Measurements from ENCODE around the gene PROC. TPM values are rescaled to one million over a fixed set of nuclear protein-coding genes. Genes with fewer than 3 reads are reported as not detected.

The PROC gene
- total RNA-seq, 1 experiment from 2014 or later = 1.1 TPM

DNA sequence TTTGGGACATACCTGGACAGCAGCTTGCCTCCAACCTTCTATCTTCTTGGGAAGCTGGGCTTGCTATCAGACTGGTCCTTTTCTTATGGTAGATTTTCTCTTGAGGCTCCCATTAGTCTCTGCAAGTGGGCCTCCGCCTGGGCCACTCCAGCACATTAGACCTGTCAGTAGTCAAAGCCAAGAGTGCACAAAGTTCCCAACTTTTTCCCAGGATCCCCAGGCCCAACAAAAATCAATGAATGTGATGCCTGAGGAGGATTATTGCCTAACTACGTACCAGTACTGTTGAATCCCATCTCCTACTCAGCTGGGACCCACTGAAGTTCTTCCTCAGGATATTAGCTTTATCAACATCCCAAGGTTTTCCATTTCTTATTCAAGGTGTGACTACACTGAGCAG is 51.7 kb downstream of the PROC start:
- DNase-seq (ENCODE audit: low read depth, low spot score) (no peak), ATAC-seq (no peak)
- no peaks in the 10 kb centered on the region for H3K9me3 ChIP-seq (ENCODE audit: control insufficient read depth, insufficient read depth, low read depth, low read length)
- POLR2A ChIA-PET = no interaction called here
- in situ Hi-C loops (cut with HindIII; ENCODE audit: low pct_unique_long_range_greater_than_20kb, low sequenced_read_pairs) = loop anchor here (10.0 kb wide), 1 partner anchor 55 kb away; the partner anchor contains the start of gene PROC
- TF ChIP-seq POLR2AphosphoS5 (IDR thresholded peaks at IDR 0.05; ENCODE audit: low read depth, low read length) (no peak), REST (IDR thresholded peaks at IDR 0.05; ENCODE audit: insufficient read depth in 1 of 2, low read depth in 2 of 2, low read length in 1 of 2) (no peak), TCF7L2 (IDR thresholded peaks at IDR 0.05; ENCODE audit: low read depth, low read length) (no peak), SIN3A (IDR thresholded peaks at IDR 0.05; ENCODE audit: borderline replicate concordance, insufficient read depth, low read depth, low read length) (no peak)
- TF ChIP-seq, protein P1, sequence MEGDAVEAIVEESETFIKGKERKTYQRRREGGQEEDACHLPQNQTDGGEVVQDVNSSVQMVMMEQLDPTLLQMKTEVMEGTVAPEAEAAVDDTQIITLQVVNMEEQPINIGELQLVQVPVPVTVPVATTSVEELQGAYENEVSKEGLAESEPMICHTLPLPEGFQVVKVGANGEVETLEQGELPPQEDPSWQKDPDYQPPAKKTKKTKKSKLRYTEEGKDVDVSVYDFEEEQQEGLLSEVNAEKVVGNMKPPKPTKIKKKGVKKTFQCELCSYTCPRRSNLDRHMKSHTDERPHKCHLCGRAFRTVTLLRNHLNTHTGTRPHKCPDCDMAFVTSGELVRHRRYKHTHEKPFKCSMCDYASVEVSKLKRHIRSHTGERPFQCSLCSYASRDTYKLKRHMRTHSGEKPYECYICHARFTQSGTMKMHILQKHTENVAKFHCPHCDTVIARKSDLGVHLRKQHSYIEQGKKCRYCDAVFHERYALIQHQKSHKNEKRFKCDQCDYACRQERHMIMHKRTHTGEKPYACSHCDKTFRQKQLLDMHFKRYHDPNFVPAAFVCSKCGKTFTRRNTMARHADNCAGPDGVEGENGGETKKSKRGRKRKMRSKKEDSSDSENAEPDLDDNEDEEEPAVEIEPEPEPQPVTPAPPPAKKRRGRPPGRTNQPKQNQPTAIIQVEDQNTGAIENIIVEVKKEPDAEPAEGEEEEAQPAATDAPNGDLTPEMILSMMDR (IDR thresholded peaks at IDR 0.05) = no peak
- H3K4me3 ChIP-seq (ENCODE audit: low read depth in 2 of 2, low read length in 2 of 2) = no peak overlapping the region
- intact Hi-C loops (cut with micrococcal nuclease; ENCODE audit: unreplicated experiment) = no loop called here
- CTCF ChIA-PET = interaction anchor here (0.6 kb wide), 1 partner anchor 53 kb away, joined by 3 read pairs; no protein-coding TSS in a partner anchor
- BruUV-seq (replicated peaks) = no TSS peak
- no peaks in the 10 kb centered on the region for H3K4me1 ChIP-seq (ENCODE audit: control insufficient read depth, insufficient read depth, low read length)
- H3K36me3 ChIP-seq (ENCODE audit: control insufficient read depth, insufficient read depth, low read length) = no peaks in the 10 kb centered on the region
- H3K27me3 ChIP-seq (ENCODE audit: control insufficient read depth, insufficient read depth, low read length) = no peaks in the 10 kb centered on the region
- H3K27ac ChIP-seq (ENCODE audit: low read length) = no peak overlapping the region

GRCh38 chr2:127471286-127471988 is 53.2 kb downstream of the PROC start:
- Histone ChIP-seq H3K4me3 (ENCODE audit: low read depth in 2 of 2, low read length in 2 of 2) (no peak overlapping the region), H3K36me3 (ENCODE audit: control insufficient read depth, insufficient read depth, low read length) (no peaks in the 10 kb centered on the region), H3K27me3 (ENCODE audit: control insufficient read depth, insufficient read depth, low read length) (no peaks in the 10 kb centered on the region), H3K27ac (ENCODE audit: low read length) (no peak overlapping the region), H3K4me1 (ENCODE audit: control insufficient read depth, insufficient read depth, low read length) (no peaks in the 10 kb centered on the region), H3K9me3 (ENCODE audit: control insufficient read depth, insufficient read depth, low read depth, low read length) (no peaks in the 10 kb centered on the region)
- DNase-seq (ENCODE audit: low read depth, low spot score) (no peak), ATAC-seq (no peak)
- intact Hi-C loops (cut with micrococcal nuclease; ENCODE audit: unreplicated experiment) = no loop called here
- ChIA-PET POLR2A (interaction anchor here (0.6 kb wide), 1 partner anchor 28 kb away, joined by 3 read pairs; no protein-coding TSS in a partner anchor), CTCF (no interaction called here)
- in situ Hi-C loops (cut with HindIII; ENCODE audit: low pct_unique_long_range_greater_than_20kb, low sequenced_read_pairs) = loop anchor here (10.0 kb wide), 1 partner anchor 57 kb away; the partner anchor contains the start of gene PROC
- BruUV-seq (replicated peaks) = no TSS peak
- TF ChIP-seq POLR2AphosphoS5 (IDR thresholded peaks at IDR 0.05; ENCODE audit: low read depth, low read length) (no peak), SIN3A (IDR thresholded peaks at IDR 0.05; ENCODE audit: borderline replicate concordance, insufficient read depth, low read depth, low read length) (no peak), TCF7L2 (IDR thresholded peaks at IDR 0.05; ENCODE audit: low read depth, low read length) (no peak)
- TF ChIP-seq, protein P1 (IDR thresholded peaks at IDR 0.05) = no peak

All from Panc1 (cell line).